ENCODE measurements around the gene SLX4.

- TF ChIP-seq POLR2AphosphoS5 (IDR thresholded peaks at IDR 0.05; ENCODE audit: insufficient read depth, low read depth, low read length) (no peak), CTCF (IDR thresholded peaks at IDR 0.05; ENCODE audit: extremely low read depth in 1 of 2, insufficient read depth in 1 of 2, low read depth in 1 of 2, low read length in 2 of 2) (no peak), MAX (IDR thresholded peaks at IDR 0.05; ENCODE audit: insufficient read depth, insufficient read length) (no peak)
Observed at GRCh38 chr16:3595110-3595486, 16.3 kb downstream of the SLX4 start.
